Prostate gland (tissue), 2 donors: ENCODE measurements around the gene HS6ST3. TPM values are rescaled to one million over a fixed set of nuclear protein-coding genes. Genes with fewer than 3 reads are reported as not detected.

ENCODE experiments used
- DNase-seq: peaks from one replicate; pipeline ENCODE4 v3.0.0-alpha.2; 2019; ENCODE audit warnings: low spot score
- H3K27ac ChIP-seq, 2 donors: fragments of 200-600 bp; sonication (generic); 2 replicates each; pipeline ENCODE4 v1.5.1; 2017 to 2019
- H3K27me3 ChIP-seq: fragments of 200-600 bp; sonication (generic); replicated peaks from 2 replicates; pipeline ENCODE4 v1.5.1; 2019; ENCODE audit not compliant: insufficient read depth
- H3K36me3 ChIP-seq, 2 donors: fragments of 200-600 bp; sonication (generic); 1 replicate in 1 of 2; 2 replicates in 1 of 2; pipeline versions ENCODE4 v1.5.1 to v1.8.1; 2017 to 2019
- H3K4me1 ChIP-seq: fragments of 200-600 bp; sonication (generic); replicated peaks from 2 replicates; pipeline ENCODE4 v1.5.1; 2019
- H3K4me3 ChIP-seq, 2 donors: fragments of 200-600 bp; sonication (generic); 2 replicates each; pipeline ENCODE4 v1.5.1; 2017 to 2019
- H3K9me3 ChIP-seq: fragments of 200-600 bp; sonication (generic); 2 replicates; pipeline ENCODE4 v1.5.1; 2017
- POLR2A ChIP-seq: fragments of 450-650 bp; IDR thresholded peaks from one replicate; pipeline ENCODE4 v1.6.1; 2016; ENCODE audit warnings: antibody characterized with exemption, mild to moderate bottlenecking
- POLR2AphosphoS5 ChIP-seq: sonication (generic); formaldehyde crosslinking; IDR thresholded peaks from one replicate; pipeline ENCODE4 v1.6.1; 2017; ENCODE audit warnings: antibody characterized with exemption
- WGBS: methylation state at CpG from one replicate; pipeline ENCODE4 v1.1.5; 2018; 5-methylcytosine and 5-hydroxymethylcytosine counted together
- intact Hi-C: fragments of 100-400 bp; cut with DNase I; formaldehyde crosslinking; loops from one replicate; pipeline ENCODE4 v1.14.2; 2022
- total RNA-seq, 2 donors: library from RNA; depleted of rRNA; stranded (reverse); fragments of >200 nt; gene quantifications; one replicate each; pipeline ENCODE4 v1.1.0, GENCODE V29; 2016
- TF ChIP-seq, protein P1 (sequence below), 4 experiments: fragments of 200-600 bp in 2 of 4; fragments of 450-650 bp in 2 of 4; sonication (generic) in 2 of 4; IDR thresholded peaks; 1 replicate in 3 of 4; 2 replicates in 1 of 4; pipeline ENCODE4 v1.5.1; 2016 to 2019; ENCODE audit warnings: antibody characterized with exemption in 4 of 4, mild to moderate bottlenecking in 2 of 4, moderate library complexity in 2 of 4

Gene HS6ST3
- total RNA-seq, 2 donors from 2014 or later: 0.97 to 1.0 TPM

DNA sequence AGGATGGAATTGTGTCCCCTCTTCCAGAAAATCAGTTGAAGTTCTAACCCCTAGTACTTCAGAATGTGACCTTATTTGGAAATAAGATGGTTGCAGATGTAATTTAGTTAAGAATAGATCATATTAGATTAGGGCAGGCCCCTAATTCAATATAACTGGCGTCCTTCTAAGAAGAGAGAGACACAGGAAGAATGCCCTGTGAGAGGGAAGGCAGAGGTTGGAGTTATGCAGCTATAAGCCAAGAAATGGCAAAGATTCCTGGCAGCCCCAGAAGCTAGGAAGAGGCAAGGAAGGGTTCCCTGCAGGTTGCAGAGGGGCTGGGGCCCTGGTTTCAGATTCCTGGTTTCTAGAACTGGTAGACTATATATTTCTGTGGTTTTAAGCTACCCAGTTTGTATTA lies 30.0 kb downstream of the HS6ST3 start:
- intact Hi-C loops: no loop called here
- H3K27me3 ChIP-seq: no peaks in the 10 kb centered on the region
- H3K27ac ChIP-seq: no peak overlapping the region
- 53% methylated on average over 1 of the region's 1 CpG for WGBS
- no peaks in the 10 kb centered on the region for H3K9me3 ChIP-seq
- H3K36me3 ChIP-seq: no peaks in the 10 kb centered on the region
- DNase-seq: no peak
- TF ChIP-seq, protein P1, sequence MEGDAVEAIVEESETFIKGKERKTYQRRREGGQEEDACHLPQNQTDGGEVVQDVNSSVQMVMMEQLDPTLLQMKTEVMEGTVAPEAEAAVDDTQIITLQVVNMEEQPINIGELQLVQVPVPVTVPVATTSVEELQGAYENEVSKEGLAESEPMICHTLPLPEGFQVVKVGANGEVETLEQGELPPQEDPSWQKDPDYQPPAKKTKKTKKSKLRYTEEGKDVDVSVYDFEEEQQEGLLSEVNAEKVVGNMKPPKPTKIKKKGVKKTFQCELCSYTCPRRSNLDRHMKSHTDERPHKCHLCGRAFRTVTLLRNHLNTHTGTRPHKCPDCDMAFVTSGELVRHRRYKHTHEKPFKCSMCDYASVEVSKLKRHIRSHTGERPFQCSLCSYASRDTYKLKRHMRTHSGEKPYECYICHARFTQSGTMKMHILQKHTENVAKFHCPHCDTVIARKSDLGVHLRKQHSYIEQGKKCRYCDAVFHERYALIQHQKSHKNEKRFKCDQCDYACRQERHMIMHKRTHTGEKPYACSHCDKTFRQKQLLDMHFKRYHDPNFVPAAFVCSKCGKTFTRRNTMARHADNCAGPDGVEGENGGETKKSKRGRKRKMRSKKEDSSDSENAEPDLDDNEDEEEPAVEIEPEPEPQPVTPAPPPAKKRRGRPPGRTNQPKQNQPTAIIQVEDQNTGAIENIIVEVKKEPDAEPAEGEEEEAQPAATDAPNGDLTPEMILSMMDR (IDR thresholded peaks at IDR 0.05): no peak
- TF ChIP-seq POLR2AphosphoS5: no peak
- TF ChIP-seq POLR2A: no peak
- H3K4me3 ChIP-seq: no peak overlapping the region
- no peaks in the 10 kb centered on the region for H3K4me1 ChIP-seq

DNA sequence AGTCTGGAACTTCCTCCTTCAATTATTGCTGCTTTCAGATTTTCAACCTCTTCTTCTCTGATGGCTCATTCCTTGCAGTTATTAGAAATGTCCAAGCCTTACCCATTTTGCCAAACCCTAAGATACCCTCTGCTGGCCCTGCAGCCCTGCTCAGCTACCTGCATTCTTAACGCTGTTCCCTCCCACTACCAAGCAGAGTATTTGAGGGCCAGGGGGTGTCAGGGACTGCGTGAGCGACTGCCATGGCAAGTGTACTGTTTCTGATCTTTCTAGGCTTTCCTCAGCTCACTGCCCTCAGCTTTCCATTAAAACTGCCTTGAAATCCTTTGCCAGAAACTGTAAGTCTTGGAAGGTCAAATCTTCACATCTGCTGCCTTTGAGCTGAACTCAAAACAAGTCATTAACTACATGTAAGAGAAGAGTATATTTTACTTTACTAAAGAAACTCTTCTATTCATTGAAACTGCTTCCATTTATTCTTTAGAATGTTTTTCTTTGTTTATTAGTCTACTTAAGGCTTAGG lies 41.0 kb downstream of the HS6ST3 start:
- intact Hi-C loops: no loop called here
- Histone ChIP-seq H3K27me3 (no peaks in the 10 kb centered on the region), H3K27ac (no peak overlapping the region), H3K36me3 (no peaks in the 10 kb centered on the region), H3K4me1 (no peaks in the 10 kb centered on the region), H3K9me3 (no peaks in the 10 kb centered on the region), H3K4me3 (no peak overlapping the region)
- TF ChIP-seq, protein P1 (IDR thresholded peaks at IDR 0.05): no peak
- TF ChIP-seq POLR2AphosphoS5 (no peak), POLR2A (no peak)
- 24% methylated on average over 3 of the region's 3 CpGs for WGBS
- DNase-seq: no peak

DNA sequence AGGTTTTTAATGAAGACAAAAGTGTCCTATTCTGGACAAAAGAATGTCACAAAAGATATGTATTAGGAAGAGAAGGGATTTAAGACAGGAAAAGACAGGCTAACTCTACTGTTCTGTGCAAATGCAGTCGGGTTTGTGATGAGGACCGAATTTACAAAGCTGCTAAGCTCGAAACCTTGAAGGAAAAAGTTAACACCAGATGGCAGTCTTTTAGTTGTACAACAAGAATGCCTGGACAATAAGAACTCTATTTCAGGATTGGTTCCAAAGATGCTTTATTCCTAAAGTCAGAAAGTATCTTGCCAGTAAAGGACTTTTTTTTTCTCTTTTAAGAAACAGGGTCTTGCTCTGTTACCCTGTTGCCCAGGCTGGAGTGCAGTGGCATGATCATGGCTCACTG lies 51.1 kb downstream of the HS6ST3 start:
- no peak overlapping the region for H3K27ac ChIP-seq
- DNase-seq: no peak
- no peak overlapping the region for H3K4me3 ChIP-seq
- intact Hi-C loops: no loop called here
- H3K27me3 ChIP-seq: no peaks in the 10 kb centered on the region
- H3K9me3 ChIP-seq: no peaks in the 10 kb centered on the region
- no peaks in the 10 kb centered on the region for H3K36me3 ChIP-seq
- no peaks in the 10 kb centered on the region for H3K4me1 ChIP-seq
- TF ChIP-seq POLR2AphosphoS5: no peak
- TF ChIP-seq, protein P1 (IDR thresholded peaks at IDR 0.05): peak in 3 of 4 experiments; percentile 7 to 19 (median 17)
- WGBS: 45% methylated on average over 3 of the region's 3 CpGs

DNA sequence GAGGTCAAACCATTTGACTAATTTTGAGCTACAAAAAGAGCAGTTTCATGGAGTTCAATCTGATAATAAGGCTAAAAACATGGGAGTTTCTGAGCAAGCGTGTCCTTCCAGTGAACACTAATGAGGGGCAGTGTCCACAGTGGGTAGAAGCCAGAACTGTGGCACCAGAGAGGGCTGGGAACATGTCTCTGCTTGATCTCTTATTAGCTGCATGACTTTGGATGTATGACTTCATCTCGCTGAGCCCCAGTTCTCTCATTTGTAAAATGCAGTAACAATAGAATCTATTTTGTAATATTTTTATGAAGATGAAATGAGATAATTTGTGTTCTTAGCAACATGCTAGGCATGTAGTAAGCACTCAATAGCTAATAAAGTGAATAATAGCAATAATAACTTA lies 69.8 kb downstream of the HS6ST3 start:
- intact Hi-C loops: no loop called here
- Histone ChIP-seq H3K36me3 (no peaks in the 10 kb centered on the region), H3K4me1 (no peaks in the 10 kb centered on the region), H3K27ac (no peak overlapping the region), H3K9me3 (no peaks in the 10 kb centered on the region), H3K4me3 (no peak overlapping the region), H3K27me3 (no peaks in the 10 kb centered on the region)
- 53% methylated on average over 2 of the region's 2 CpGs for WGBS
- no peak for DNase-seq
- TF ChIP-seq, protein P1 (IDR thresholded peaks at IDR 0.05): no peak
- TF ChIP-seq POLR2A: no peak
- TF ChIP-seq POLR2AphosphoS5: no peak

DNA sequence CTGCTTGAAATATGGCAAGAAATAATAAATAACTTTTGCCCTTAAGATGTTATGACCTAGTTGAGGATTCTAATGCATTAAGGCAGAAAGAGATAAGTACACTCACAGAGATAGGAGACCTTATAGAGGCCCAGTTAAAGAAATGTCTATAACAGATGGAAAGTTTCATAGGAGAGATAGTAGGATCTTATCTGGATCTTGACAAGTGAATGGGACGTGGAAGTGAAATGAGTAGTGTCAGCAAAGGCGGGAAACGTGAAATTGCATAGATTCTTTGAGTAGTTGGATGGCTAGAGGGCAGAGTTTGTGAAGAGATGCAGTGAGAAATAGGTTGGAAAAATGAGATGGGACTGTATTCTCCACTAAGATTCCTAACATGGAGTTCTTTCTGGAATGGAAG lies 71.2 kb downstream of the HS6ST3 start:
- TF ChIP-seq, protein P1 (IDR thresholded peaks at IDR 0.05): no peak
- TF ChIP-seq POLR2A (no peak), POLR2AphosphoS5 (no peak)
- intact Hi-C loops: no loop called here
- DNase-seq: no peak
- no peak overlapping the region for H3K4me3 ChIP-seq
- no peaks in the 10 kb centered on the region for H3K36me3 ChIP-seq
- H3K27me3 ChIP-seq: no peaks in the 10 kb centered on the region
- H3K4me1 ChIP-seq: no peaks in the 10 kb centered on the region
- WGBS: 66% methylated on average over 3 of the region's 3 CpGs
- no peak overlapping the region for H3K27ac ChIP-seq
- H3K9me3 ChIP-seq: no peaks in the 10 kb centered on the region
